Measurements from ENCODE around the gene HUS1. TPM values are rescaled to one million over a fixed set of nuclear protein-coding genes. Genes with fewer than 3 reads are reported as not detected.
"Not testable (repeated sequence)": the region's sequence is repeated elsewhere in the genome, so short reads cannot be mapped to it uniquely, and the experiment has no call there.

The HUS1 gene
- total and polyA plus RNA-seq, 8 donors, result 4.6 to 16.3 (median 13.7) TPM

DNA sequence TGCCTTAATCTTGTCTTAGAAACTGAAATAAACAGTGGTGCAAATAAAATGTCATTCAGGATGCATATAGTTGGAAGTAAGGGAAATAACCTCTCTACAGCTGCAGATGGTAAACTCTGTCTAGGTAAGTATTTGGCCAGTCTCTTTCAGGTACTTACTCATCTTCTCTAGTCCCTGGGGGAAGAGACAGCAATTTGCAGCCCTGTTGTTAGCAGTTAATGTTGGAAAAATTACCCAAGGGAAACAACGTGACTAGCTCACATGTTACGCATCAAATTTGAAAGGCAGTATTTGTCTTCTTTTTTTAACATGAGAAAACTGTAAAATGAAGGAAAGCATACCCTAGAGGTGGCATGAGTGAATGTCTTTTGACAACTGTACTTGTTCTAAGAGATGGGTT, 3.2 kb upstream of the HUS1 start:
- Histone ChIP-seq H3K27ac (no peak overlapping the region), H3K36me3 (peaks cover 0 to 6% (median 0%) of the 10 kb centered on the region in 3 donors), H3K4me3 (no peak overlapping the region), H3K27me3 (no peaks in the 10 kb centered on the region), H3K9me3 (no peaks in the 10 kb centered on the region), H3K4me1 (peaks cover 0 to 13% (median 8%) of the 10 kb centered on the region in 3 donors)
- ATAC-seq (no peak), FAIRE-seq (no peak), DNase-seq (no peak)
- WGBS, 2 donors, result 18 to 25% methylated on average over 2 of the region's 2 CpGs
- intact Hi-C loops (cut with DNase I), result no loop called here
- TF ChIP-seq, protein P1, sequence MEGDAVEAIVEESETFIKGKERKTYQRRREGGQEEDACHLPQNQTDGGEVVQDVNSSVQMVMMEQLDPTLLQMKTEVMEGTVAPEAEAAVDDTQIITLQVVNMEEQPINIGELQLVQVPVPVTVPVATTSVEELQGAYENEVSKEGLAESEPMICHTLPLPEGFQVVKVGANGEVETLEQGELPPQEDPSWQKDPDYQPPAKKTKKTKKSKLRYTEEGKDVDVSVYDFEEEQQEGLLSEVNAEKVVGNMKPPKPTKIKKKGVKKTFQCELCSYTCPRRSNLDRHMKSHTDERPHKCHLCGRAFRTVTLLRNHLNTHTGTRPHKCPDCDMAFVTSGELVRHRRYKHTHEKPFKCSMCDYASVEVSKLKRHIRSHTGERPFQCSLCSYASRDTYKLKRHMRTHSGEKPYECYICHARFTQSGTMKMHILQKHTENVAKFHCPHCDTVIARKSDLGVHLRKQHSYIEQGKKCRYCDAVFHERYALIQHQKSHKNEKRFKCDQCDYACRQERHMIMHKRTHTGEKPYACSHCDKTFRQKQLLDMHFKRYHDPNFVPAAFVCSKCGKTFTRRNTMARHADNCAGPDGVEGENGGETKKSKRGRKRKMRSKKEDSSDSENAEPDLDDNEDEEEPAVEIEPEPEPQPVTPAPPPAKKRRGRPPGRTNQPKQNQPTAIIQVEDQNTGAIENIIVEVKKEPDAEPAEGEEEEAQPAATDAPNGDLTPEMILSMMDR (IDR thresholded peaks at IDR 0.05), result no peak

DNA sequence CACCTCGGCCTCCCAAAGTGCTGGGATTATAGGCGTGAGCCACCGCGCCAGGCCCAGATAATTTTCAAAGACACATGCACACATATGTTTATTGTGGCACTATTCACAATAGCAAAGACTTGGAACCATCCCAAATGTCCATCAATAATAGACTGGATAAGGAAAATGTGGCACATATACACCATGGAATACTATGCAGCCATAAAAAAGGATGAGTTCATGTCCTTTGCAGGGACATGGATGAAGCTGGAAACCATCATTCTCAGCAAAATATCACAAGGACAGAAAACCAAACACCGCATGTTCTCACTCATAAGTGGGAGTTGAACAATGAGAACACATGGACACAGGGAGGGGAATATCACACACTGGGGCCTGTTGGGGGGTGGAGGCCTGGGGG, 1.2 kb upstream of the HUS1 start:
- H3K27me3 ChIP-seq; H3K27ac ChIP-seq; DNase-seq; intact Hi-C loops (cut with DNase I); H3K9me3 ChIP-seq; H3K4me3 ChIP-seq; ATAC-seq; FAIRE-seq: not testable (repeated sequence)
- Histone ChIP-seq H3K36me3 (peaks cover 0 to 25% (median 10%) of the 10 kb centered on the region in 3 donors), H3K4me1 (peaks cover 0 to 14% (median 8%) of the 10 kb centered on the region in 3 donors)
- 96 to 97% methylated on average over 4 of the region's 5 CpGs for WGBS, 2 donors

GRCh38 chr7:47979832-47980181, 392 bp upstream of the HUS1 start:
- FAIRE-seq (peak; percentile 13), ATAC-seq (no peak), DNase-seq (no peak)
- H3K27ac ChIP-seq, result peak overlapping the region; percentile 51 to 81 (median 64)
- peaks cover 0 to 32% (median 14%) of the 10 kb centered on the region in 3 donors for H3K36me3 ChIP-seq
- H3K9me3 ChIP-seq, result no peaks in the 10 kb centered on the region
- H3K4me3 ChIP-seq, result peak overlapping the region; percentile 38 to 76 (median 51)
- WGBS, 2 donors, result 18 to 20% methylated on average over 7 of the region's 7 CpGs
- H3K4me1 ChIP-seq, result peaks cover 0 to 14% (median 8%) of the 10 kb centered on the region in 3 donors
- intact Hi-C loops (cut with DNase I), result no loop called here
- TF ChIP-seq, protein P1 (IDR thresholded peaks at IDR 0.05), result no peak
- no peaks in the 10 kb centered on the region for H3K27me3 ChIP-seq

DNA sequence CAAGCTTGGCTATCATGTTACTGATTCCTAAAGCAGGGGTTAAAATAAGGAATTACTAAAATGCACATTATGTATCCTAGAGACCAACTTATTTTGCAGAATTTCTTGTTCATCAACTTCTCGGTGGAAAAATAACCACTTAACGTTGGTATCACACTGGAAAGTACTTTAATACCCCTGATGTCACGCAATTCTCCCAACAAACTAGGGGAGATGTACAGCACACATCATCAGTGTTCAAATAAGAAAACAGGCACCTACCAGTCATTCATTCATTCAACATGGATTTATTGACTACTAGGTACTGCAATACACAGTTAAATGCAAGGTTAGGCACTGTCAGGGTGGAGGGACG, 648 bp downstream of the HUS1 start:
- DNase-seq (no peak), ATAC-seq (no peak), FAIRE-seq (no peak)
- Histone ChIP-seq H3K27ac (peak overlapping the region in 3 of 4 donors; percentile 51 to 81 (median 75)), H3K27me3 (no peaks in the 10 kb centered on the region), H3K4me3 (peak overlapping the region; percentile 38 to 76 (median 51)), H3K9me3 (no peaks in the 10 kb centered on the region), H3K4me1 (peaks cover 0 to 14% (median 8%) of the 10 kb centered on the region in 3 donors), H3K36me3 (peaks cover 0 to 41% (median 20%) of the 10 kb centered on the region in 3 donors)
- WGBS, 2 donors, result 2 to 4% methylated on average over 4 of the region's 4 CpGs
- intact Hi-C loops (cut with DNase I), result no loop called here
- TF ChIP-seq, protein P1 (IDR thresholded peaks at IDR 0.05), result no peak

DNA sequence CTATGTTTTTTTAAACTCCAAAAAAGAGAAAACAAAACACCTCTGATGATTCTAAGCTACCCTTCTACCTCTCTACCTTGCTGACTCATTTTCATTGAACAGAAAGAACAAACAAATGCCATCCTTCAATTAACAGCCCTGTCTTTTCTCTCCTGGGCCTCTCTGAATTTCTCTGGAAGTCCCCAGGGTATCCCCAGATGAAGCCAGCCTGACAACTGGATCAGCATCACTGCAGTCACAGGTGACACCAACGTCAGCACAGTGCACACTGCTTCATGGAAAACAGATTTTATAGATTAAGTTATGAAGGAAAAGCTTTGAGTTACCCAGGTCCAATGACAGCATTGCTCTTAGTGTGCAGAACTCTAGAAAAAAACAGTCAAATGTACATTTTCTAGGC, 5.7 kb downstream of the HUS1 start:
- TF ChIP-seq, protein P1 (IDR thresholded peaks at IDR 0.05), result no peak
- intact Hi-C loops (cut with DNase I), result no loop called here
- DNase-seq, result no peak
- no peak for ATAC-seq
- no peak overlapping the region for H3K4me3 ChIP-seq
- H3K27ac ChIP-seq, result no peak overlapping the region
- no peaks in the 10 kb centered on the region for H3K9me3 ChIP-seq
- H3K4me1 ChIP-seq, result peaks cover 0 to 12% (median 6%) of the 10 kb centered on the region in 3 donors
- peaks cover 0 to 53% (median 27%) of the 10 kb centered on the region in 3 donors for H3K36me3 ChIP-seq
- WGBS, 2 donors, result 64 to 88% methylated on average over 1 of the region's 1 CpG
- FAIRE-seq, result no peak
- no peaks in the 10 kb centered on the region for H3K27me3 ChIP-seq

Data from pancreas (tissue), 10 donors.